Activated B cell treated with CpG ODN at 0.5 μM for 24 hours (primary cell): ENCODE measurements around the gene KAZN. TPM values are rescaled to one million over a fixed set of nuclear protein-coding genes. Genes with fewer than 3 reads are reported as not detected.

ENCODE experiments used
- ATAC-seq: fragments of 200-7000 bp; cut with Tn5 transposase; one replicate; pipeline ENCODE4 v1.10.0; 2021; ENCODE audit warnings: low read depth, mild to moderate bottlenecking, moderate library complexity
- CTCF ChIA-PET: fragments of 350-600 bp; sonication (Branson Sonifier 250); formaldehyde crosslinking; loops from one replicate; lab custom pipeline; 2021; ENCODE audit warnings: antibody characterized with exemption; lab: Charles Lee
- POLR2A ChIA-PET: fragments of 350-600 bp; sonication (Branson Sonifier 250); formaldehyde crosslinking; loops from one replicate; lab custom pipeline; 2021; ENCODE audit warnings: antibody characterized with exemption; lab: Charles Lee
- DNase-seq: peaks from one replicate; pipeline ENCODE4 v3.0.0; 2022
- H3K27ac Mint-ChIP-seq: one replicate; pipeline ENCODE4 v1.8.0; 2020; ENCODE audit warnings: mixed read lengths
- H3K27me3 Mint-ChIP-seq: one replicate; pipeline ENCODE4 v1.8.0; 2021; ENCODE audit warnings: mixed read lengths
- H3K36me3 Mint-ChIP-seq: one replicate; pipeline ENCODE4 v1.8.0; 2021; ENCODE audit warnings: low read depth, mixed read lengths
- H3K4me1 Mint-ChIP-seq: one replicate; pipeline ENCODE4 v1.8.0; 2021; ENCODE audit warnings: mixed read lengths
- H3K4me3 Mint-ChIP-seq: one replicate; pipeline ENCODE4 v1.8.0; 2020; ENCODE audit warnings: mild to moderate bottlenecking, mixed read lengths
- H3K9me3 Mint-ChIP-seq: one replicate; pipeline ENCODE4 v1.8.0; 2020; ENCODE audit warnings: mixed read lengths
- intact Hi-C: fragments of 100-400 bp; cut with micrococcal nuclease; formaldehyde crosslinking; loops from one replicate; pipeline ENCODE4 v1.15.1; 2024
- total RNA-seq: library from RNA; stranded (reverse); gene quantifications from 2 replicates; pipeline ENCODE4 v1.2.3, GENCODE V29; 2022
- TF ChIP-seq, protein P1 (sequence below): fragments of 200-600 bp; IDR thresholded peaks from one replicate; pipeline ENCODE4 v1.8.0; 2022; ENCODE audit warnings: antibody characterized with exemption, mild to moderate bottlenecking

Gene KAZN
- total RNA-seq, 1 donor from 2014 or later: 0.73 TPM

DNA sequence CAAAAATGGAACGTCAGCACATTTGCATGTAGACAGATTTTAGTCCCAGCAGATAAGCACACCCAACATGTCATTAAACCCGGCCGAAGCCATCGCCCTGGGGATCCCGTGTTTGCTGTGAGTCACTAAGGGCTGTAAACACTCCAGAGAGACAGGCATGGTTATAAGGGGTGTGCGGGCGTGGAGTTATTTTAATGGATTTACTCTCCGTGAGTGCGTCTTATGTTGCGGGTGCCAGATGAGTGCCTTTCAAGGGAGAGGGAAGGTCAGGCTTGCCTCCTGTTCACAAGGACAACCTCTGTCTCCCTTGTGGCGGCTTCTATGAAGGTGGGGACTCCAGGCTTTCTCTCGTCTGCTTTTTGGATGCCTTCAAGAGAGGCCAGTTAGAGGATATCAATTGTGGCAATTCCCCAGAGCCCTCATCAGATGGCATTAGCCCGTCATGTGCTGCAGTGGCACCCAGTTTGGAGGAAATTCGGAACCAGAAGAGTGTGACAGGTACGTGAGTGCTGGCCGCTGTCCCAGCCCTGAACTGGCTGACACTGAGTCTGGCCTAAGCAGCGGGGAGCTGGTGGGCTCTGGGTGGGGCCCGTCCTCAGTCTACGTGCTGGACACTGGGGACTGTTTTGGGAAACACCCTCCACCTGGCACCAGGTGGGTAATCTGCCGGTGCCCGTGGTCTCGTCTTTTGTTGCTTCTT lies 331.2 kb downstream of the KAZN start:
- no peaks in the 10 kb centered on the region for H3K36me3 Mint-ChIP-seq
- no peaks in the 10 kb centered on the region for H3K9me3 Mint-ChIP-seq
- CTCF ChIA-PET: no interaction called here
- H3K4me1 Mint-ChIP-seq: peaks cover 4% of the 10 kb centered on the region
- TF ChIP-seq, protein P1, sequence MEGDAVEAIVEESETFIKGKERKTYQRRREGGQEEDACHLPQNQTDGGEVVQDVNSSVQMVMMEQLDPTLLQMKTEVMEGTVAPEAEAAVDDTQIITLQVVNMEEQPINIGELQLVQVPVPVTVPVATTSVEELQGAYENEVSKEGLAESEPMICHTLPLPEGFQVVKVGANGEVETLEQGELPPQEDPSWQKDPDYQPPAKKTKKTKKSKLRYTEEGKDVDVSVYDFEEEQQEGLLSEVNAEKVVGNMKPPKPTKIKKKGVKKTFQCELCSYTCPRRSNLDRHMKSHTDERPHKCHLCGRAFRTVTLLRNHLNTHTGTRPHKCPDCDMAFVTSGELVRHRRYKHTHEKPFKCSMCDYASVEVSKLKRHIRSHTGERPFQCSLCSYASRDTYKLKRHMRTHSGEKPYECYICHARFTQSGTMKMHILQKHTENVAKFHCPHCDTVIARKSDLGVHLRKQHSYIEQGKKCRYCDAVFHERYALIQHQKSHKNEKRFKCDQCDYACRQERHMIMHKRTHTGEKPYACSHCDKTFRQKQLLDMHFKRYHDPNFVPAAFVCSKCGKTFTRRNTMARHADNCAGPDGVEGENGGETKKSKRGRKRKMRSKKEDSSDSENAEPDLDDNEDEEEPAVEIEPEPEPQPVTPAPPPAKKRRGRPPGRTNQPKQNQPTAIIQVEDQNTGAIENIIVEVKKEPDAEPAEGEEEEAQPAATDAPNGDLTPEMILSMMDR: no peak
- POLR2A ChIA-PET: no interaction called here
- DNase-seq (no peak), ATAC-seq (no peak)
- no peak overlapping the region for H3K4me3 Mint-ChIP-seq
- intact Hi-C loops: no loop called here
- H3K27me3 Mint-ChIP-seq: peaks cover 33% of the 10 kb centered on the region
- no peak overlapping the region for H3K27ac Mint-ChIP-seq

DNA sequence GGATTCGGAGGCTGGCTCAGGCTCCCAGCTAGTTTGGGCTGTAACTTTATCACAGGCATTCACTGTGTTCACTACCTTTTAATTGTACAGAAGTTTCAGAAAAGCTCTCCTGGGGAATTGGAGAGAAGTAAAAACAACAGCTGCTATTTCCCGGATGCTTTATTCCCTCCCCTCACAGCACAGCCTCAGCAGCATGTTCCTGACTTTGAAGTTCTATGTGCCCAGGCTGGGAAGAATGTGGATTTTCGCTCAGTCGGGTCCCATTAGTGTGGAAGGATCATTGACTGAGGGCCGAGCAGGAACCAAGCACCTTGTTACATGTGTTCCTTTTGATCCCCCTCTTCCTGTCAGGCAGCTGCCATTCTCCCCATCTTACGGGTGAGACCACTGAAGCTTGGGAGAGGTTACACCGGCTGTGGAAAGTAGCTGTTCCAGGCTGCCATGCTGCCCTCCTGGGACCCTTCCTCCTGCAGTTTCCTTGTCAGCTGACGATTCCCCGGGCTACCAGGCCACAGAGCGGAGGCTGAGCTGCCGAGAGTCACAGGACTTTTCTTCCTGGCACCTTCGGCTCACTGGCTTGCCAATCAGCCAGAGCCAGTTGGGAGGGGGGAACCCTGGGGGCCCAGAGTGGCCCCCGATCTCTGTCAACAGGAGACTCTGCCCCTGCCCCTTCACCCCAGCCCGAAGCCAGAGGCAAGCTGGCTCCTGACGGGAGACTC lies 331.9 kb downstream of the KAZN start:
- ATAC-seq (no peak), DNase-seq (no peak)
- Mint-ChIP-seq H3K9me3 (no peaks in the 10 kb centered on the region), H3K4me3 (no peak overlapping the region), H3K27me3 (peaks cover 28% of the 10 kb centered on the region), H3K27ac (no peak overlapping the region), H3K4me1 (no peaks in the 10 kb centered on the region), H3K36me3 (no peaks in the 10 kb centered on the region)
- ChIA-PET CTCF (no interaction called here), POLR2A (no interaction called here)
- TF ChIP-seq, protein P1: no peak
- intact Hi-C loops: no loop called here

DNA sequence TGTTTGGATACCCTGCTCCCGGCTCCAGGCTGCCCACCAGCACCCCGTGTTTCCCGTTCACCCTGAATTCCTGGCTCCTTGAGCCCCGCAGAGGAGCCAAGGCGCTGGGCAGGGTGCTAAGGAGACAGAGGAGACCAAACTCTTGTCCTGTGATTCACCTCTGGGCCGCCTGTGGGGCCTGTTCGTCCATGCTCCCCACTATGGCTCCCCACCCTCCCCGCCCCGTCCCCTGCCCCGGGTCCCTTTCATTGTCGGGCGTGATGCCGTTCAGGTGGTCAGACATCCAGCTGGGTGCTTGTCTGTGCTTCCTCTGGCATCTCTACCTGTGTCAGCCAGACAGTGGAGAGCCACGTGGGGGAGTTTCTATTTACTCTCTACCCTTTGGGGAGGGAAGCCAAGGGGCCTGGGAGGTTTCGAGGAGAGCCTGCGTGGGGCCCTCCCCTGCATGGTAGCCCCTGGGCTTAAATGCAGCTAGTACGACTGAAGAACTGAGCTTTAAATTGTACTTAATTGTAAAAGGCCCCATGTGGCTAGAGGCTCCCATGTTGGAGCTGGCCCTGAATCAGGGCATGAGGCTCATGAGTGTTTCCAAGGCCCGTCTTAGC lies 333.7 kb downstream of the KAZN start:
- DNase-seq (no peak), ATAC-seq (no peak)
- TF ChIP-seq, protein P1: no peak
- POLR2A ChIA-PET: no interaction called here
- H3K36me3 Mint-ChIP-seq: no peaks in the 10 kb centered on the region
- no peak overlapping the region for H3K27ac Mint-ChIP-seq
- H3K4me1 Mint-ChIP-seq: no peaks in the 10 kb centered on the region
- H3K9me3 Mint-ChIP-seq: no peaks in the 10 kb centered on the region
- no peak overlapping the region for H3K4me3 Mint-ChIP-seq
- intact Hi-C loops: no loop called here
- CTCF ChIA-PET: no interaction called here
- H3K27me3 Mint-ChIP-seq: peaks cover 13% of the 10 kb centered on the region

DNA sequence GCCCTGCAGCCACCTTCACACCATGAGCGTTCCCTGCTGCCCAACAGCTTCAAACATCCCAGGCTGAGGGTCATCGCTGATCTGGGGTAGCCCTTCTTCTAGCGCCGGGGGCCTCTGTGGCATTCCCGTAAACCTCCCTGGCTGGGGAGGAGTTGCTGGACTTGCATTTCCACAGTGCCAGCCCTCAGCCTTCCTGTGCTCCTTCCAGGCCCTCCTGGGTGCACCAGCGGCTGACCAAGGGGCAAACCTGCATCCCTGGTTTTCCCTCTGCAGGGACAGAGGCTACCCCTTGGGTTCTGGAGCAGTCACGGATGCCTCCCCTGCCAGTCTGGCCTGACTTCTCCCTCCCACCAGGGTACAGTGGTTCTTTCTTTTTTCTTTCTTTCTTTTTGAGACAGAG lies 336.4 kb downstream of the KAZN start:
- CTCF ChIA-PET: no interaction called here
- no peak overlapping the region for H3K27ac Mint-ChIP-seq

More for the DNA sequence above, 336.4 kb downstream of the KAZN start:
- intact Hi-C loops: no loop called here
- H3K9me3 Mint-ChIP-seq: no peaks in the 10 kb centered on the region
- POLR2A ChIA-PET: no interaction called here
- no peak overlapping the region for H3K4me3 Mint-ChIP-seq
- no peaks in the 10 kb centered on the region for H3K4me1 Mint-ChIP-seq
- no peaks in the 10 kb centered on the region for H3K36me3 Mint-ChIP-seq
- ATAC-seq: no peak
- peaks cover 3% of the 10 kb centered on the region for H3K27me3 Mint-ChIP-seq
- TF ChIP-seq, protein P1: no peak
- DNase-seq: no peak
